ENCODE results near the gene LRRC2. TPM values are rescaled to one million over a fixed set of nuclear protein-coding genes. Genes with fewer than 3 reads are reported as not detected.

The LRRC2 gene
- total and polyA plus RNA-seq, 2 donors (not counting 3 experiments of a cell fraction or from before 2014, with no cell fraction given): 0.14 to 0.73 TPM

DNA sequence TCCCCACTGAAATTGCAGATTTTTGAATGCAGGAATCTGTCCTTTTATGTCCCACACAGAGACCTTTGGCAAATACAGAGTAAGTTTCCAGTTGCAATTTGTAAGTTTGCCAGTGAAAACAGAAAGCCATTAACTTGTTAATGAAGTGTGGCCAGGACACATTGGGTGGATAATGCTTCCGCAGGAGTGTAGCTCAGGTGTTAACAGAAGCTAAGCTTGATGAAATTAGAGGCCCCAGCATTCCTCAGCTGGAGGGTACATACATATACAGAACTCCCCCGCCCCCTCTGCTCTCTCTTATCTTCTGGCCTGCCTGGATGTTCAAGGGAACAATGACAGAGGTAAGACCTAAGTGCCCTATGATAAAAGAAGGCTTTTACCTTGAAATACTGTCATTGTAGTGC, 8.1 kb upstream of the LRRC2 start:
- no TSS peak for BruUV-seq (replicated peaks)
- Histone ChIP-seq H3K4me1 (ENCODE audit: control insufficient read depth, extremely low read depth, insufficient read depth, low read length) (no peaks in the 10 kb centered on the region), H3K27ac (ENCODE audit: insufficient read depth, low read depth, low read length) (no peak overlapping the region), H3K9me3 (replicated peaks; ENCODE audit: control insufficient read depth, insufficient read depth, low read length) (no peaks in the 10 kb centered on the region), H3K79me2 (ENCODE audit: control insufficient read depth, insufficient read depth, low read length) (no peaks in the 10 kb centered on the region), H2AFZ (ENCODE audit: low read depth, low read length) (no peak overlapping the region), H3K27me3 (ENCODE audit: control insufficient read depth in 2 of 2, insufficient read depth in 2 of 2, low read length in 2 of 2) (no peaks in the 10 kb centered on the region), H3K4me2 (ENCODE audit: insufficient read depth, low read length) (no peak overlapping the region), H4K20me1 (replicated peaks; ENCODE audit: control insufficient read depth, extremely low read depth, insufficient read depth, low read length) (no peaks in the 10 kb centered on the region), H3K9ac (replicated peaks; ENCODE audit: extremely low read depth, insufficient read depth, low read length) (no peak overlapping the region), H3K9me1 (replicated peaks; ENCODE audit: control insufficient read depth, extremely low read depth, insufficient read depth, low read length) (no peaks in the 10 kb centered on the region), H3K4me3 (replicated peaks in 1 of 3; ENCODE audit: insufficient read depth in 1 of 3, low read depth in 1 of 3, low read length in 3 of 3) (no peak overlapping the region), H3K36me3 (ENCODE audit: control insufficient read depth in 2 of 2, extremely low read depth in 1 of 2, insufficient read depth in 2 of 2, low read length in 2 of 2) (no peaks in the 10 kb centered on the region)
- intact Hi-C loops (cut with micrococcal nuclease): no loop called here
- dilution Hi-C loops (cut with MboI; ENCODE audit: extremely low pct_ligation_motif_present, low sequenced_read_pairs): no loop called here
- ChIA-PET POLR2A (no interaction called here), CTCF (interaction anchor here (2.7 kb wide), 1 partner anchor 86 kb away, joined by 8 read pairs; no protein-coding TSS in a partner anchor)
- DNase-seq (ENCODE audit: low read depth, low spot score) (no peak), FAIRE-seq (no peak)
- no peak for TF ChIP-seq POLR2A (IDR thresholded peaks at IDR 0.05; ENCODE audit: low read depth, low read length)
- TF ChIP-seq EZH2 (IDR thresholded peaks at IDR 0.05; ENCODE audit: borderline replicate concordance, low read depth, low read length, severe bottlenecking): no peak
- TF ChIP-seq, protein P1, sequence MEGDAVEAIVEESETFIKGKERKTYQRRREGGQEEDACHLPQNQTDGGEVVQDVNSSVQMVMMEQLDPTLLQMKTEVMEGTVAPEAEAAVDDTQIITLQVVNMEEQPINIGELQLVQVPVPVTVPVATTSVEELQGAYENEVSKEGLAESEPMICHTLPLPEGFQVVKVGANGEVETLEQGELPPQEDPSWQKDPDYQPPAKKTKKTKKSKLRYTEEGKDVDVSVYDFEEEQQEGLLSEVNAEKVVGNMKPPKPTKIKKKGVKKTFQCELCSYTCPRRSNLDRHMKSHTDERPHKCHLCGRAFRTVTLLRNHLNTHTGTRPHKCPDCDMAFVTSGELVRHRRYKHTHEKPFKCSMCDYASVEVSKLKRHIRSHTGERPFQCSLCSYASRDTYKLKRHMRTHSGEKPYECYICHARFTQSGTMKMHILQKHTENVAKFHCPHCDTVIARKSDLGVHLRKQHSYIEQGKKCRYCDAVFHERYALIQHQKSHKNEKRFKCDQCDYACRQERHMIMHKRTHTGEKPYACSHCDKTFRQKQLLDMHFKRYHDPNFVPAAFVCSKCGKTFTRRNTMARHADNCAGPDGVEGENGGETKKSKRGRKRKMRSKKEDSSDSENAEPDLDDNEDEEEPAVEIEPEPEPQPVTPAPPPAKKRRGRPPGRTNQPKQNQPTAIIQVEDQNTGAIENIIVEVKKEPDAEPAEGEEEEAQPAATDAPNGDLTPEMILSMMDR (IDR thresholded peaks at IDR 0.05; ENCODE audit: extremely low read depth in 1 of 2, insufficient read depth in 1 of 2, low read depth in 1 of 2, low read length in 2 of 2): no peak
- no peak for TF ChIP-seq GATA2 (IDR thresholded peaks at IDR 0.05; ENCODE audit: insufficient read depth, insufficient read length, low read depth, low read length)
- TF ChIP-seq MYC (IDR thresholded peaks at IDR 0.05; ENCODE audit: low read depth, low read length): no peak
- TF ChIP-seq JUN (IDR thresholded peaks at IDR 0.05; ENCODE audit: borderline replicate concordance, insufficient read depth, insufficient read length, low read depth): no peak
- TF ChIP-seq, protein P2, sequence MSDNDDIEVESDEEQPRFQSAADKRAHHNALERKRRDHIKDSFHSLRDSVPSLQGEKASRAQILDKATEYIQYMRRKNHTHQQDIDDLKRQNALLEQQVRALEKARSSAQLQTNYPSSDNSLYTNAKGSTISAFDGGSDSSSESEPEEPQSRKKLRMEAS (IDR thresholded peaks at IDR 0.05; ENCODE audit: insufficient read depth, insufficient read length): no peak
- no peak for TF ChIP-seq FOS (IDR thresholded peaks at IDR 0.05; ENCODE audit: borderline replicate concordance, insufficient read depth, low read length)
- no peak for TF ChIP-seq POLR2AphosphoS5 (IDR thresholded peaks at IDR 0.05; ENCODE audit: insufficient read depth, low read depth, low read length)
